GM19043 (cell line): ENCODE measurements around the gene GFRA4.

Experiments used
- ATAC-seq: cut with Tn5 transposase; IDR thresholded peaks from one replicate; pipeline ENCODE4 v1.9.1; 2021; ENCODE audit warnings: low read depth; ENCODE audit not compliant: unreplicated experiment

Gene GFRA4

DNA sequence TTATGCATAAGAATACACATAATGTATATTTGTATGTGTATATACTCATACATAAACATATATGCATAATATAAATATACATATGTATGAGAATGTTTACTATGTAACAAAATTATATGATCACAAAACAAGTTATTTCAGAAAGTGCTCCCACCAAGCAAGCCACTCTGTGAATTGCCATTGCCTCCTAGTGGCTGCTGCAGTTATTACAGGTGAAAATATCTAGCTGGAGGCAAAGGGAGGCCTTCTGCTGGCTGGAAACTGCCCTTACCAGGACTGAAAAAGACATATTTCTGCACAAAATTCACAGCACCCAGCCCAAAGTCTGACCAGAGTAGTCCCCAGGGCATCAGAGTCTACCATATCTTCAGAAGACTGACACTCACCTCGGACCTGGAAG lies 33.0 kb upstream of the GFRA4 start:
- ATAC-seq = no peak

DNA sequence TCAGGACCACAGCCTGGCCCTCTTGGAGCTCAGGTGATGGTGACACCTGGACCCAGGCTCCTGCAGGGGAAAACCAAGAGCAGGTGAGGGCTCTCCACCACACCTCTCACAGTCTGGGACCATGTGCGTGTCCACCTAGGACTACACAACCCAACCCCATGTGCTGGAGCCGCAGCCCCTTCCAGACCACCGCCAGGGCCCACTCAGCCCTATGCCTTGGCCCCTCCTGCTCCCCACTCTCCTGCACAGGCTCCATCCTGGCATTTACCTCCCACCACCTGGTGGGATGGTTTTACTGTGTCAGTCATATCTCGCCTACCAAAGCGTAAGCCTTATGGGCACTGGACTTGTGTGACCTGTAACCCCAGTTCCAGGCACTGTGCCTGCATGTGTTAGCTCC lies 31.7 kb upstream of the GFRA4 start:
- ATAC-seq = no peak

DNA sequence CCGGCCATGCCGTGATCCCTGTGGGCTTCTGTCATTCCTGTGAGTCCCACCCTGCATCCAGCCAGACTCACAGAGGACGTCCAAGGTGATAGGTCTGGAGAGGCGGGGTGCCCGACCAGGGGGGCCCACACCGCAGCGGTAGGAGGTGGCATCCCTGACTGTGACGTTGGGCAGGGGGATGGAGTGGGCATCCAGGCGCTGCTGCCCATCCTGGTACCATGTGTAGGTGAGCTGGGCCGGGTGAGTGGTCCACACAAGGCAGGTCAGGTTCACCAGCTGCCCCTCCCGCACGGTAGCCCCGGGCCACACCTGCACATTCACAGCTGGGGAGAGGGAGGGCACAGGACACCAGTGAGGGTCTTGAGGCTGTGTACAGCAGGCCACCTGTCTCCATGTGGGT lies 30.2 kb upstream of the GFRA4 start:
- ATAC-seq = no peak

DNA sequence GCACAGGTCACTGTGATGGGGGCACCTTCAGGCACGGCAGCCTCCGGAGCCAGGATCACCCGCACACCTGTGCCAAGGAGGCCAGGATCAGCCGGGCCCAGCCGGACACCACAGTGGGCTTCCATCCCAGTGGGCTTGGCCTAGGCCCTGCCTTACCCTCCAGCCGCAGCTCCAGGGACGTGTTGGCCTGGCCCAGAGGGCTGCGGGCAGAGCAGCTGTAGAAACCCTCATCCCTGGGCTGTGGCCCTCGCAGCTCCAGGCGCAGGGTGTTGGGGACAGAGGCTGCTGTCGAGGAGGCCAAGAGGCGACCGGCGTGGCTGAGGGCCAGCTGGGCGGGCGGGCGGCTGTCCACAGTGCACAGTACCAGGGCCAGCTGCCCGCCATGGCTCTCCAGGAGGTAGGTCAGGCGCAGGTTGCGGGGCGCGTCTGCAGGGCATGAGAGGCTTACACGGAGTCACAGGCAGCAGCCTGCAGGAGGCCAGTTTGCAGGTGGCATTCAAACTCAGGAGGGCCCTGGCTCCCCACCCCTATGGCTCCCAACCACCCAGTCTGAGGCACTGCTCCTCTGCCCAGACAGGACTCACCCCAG lies 29.6 kb upstream of the GFRA4 start:
- no peak for ATAC-seq

DNA sequence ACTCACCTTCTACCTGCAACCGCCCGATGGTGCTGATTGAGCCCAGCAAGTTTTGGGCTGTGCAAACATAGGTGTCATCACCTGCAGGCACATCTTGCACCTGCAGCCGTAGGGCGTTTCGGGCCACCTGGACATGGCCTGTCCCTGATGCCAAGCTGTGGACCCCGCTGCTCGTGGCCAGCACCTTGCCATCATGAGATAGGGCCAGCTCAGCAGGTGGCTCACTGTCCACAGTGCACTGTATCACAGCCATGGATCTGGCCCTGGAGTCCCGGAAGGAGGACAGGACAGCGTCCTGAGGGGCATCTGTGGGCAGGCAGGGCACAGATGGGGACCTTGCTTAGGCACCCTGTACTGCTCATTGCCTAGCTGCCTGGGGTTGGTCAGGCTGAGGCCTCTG lies 28.7 kb upstream of the GFRA4 start:
- no peak for ATAC-seq

DNA sequence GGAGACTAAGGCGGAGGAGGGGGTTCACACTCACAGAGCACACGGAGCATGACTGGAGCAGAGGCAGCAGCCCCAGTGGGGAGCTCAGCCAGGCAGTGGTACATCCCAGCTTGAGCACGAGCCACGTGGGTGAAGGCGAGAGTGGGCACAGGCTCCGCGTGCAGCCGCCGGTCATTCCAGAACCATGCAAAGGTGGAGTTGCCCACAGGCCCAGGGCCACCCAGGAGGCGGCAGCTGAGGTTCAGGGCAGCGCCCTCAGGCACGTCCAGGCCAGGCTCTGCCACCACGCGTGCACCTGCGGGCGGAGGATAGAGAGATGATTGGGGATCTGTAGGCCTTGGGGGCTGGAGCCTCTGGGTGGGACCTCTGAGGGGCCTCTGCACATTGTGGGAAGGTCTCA lies 28.1 kb upstream of the GFRA4 start:
- ATAC-seq = no peak

DNA sequence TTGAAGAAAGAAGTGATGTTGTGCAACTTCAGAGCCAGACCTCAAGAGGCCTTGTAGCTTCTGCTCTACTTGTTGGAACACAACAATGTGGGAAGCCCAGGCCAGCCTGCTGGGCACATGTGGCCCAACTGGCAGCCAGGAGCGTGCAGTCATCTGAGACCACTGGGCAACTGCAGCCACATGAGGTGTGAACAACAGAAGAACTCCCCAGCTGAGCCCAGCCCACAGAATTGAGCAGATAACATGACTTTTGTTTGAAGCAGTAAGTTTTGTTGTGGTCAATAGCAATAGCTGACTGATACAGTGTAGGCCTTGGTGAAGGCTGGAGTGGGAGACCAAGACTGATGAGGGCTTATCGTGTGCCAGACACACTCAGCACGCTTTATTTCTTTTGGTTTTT lies 27.2 kb upstream of the GFRA4 start:
- no peak for ATAC-seq

DNA sequence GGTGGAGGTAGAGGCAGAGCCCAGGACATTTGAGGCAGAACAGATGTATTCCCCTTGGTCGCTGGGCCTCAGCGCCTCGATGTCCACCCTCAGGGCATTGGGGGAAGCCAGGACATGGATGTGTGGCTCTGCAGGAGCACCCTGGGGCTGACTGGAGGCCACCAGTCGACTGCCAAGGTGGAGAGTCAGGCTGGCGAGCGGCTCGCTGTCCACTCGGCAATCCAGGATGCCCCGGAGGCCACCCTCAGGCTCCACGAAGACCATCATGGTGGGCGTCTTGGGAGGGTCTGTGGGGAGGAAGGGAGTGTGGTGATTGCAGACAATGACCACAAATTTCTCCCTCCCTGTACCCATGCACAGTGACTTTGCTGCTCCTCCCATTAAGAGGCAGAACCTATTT lies 26.8 kb upstream of the GFRA4 start:
- no peak for ATAC-seq

DNA sequence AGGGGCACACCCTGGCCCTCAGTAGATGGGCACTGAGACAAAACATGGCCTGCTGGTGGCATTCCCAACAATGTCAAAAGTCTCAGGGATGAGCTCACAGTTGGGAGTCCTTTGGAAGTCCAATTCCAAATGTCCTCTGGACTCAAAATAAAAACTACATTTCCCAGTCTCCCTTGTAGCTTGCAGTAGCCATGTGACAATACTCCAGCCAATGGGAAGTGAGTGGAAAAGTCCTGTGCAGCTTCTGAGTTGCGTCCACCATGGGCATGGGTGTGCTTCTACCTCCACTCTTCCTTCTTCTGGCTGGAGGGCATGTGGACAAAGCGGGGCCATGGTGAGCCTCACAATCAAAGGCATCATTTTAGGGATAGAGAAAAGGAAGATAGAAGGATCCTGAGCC lies 24.5 kb upstream of the GFRA4 start:
- ATAC-seq = no peak

DNA sequence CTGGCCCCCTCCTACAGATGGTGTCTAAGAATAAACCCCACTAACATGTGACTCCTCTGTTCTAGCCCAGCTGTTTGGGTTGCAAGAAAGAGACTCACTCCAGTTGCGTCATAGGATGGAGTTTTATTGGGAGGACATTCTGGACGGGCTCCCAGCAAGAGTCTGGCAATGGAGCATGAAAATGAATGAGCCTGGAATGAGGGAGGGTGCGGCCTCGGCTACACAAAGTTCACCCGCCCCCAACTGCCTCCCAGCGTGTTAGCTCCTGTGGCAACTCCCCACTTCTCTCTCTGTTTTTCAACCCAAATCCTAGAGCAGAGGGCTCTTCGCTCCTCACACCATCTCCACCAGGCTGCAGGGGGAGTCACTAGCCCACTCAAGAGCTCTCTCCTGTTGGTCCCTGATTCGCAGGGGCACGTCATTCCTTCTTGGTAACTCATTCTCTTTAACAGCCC lies 23.7 kb upstream of the GFRA4 start:
- no peak for ATAC-seq

DNA sequence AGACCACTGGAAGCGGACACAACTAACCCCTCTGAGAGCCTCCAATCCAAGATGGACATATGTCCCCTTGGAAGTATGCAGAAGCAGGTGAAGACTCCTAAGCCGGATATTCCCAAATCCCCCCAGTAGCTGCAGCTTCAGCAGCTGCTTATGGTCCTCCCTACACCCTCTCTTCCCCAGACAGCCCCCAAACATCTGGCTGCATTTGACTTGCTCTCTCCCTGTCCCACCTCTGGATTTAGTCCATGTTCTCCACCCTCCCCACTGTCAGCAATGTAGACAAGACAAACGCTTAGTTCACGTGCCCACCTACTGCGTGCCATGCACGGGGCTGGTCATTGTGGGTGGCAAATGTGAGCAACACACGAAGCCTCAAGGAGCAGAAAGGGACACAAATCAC lies 23.2 kb upstream of the GFRA4 start:
- ATAC-seq = no peak

DNA sequence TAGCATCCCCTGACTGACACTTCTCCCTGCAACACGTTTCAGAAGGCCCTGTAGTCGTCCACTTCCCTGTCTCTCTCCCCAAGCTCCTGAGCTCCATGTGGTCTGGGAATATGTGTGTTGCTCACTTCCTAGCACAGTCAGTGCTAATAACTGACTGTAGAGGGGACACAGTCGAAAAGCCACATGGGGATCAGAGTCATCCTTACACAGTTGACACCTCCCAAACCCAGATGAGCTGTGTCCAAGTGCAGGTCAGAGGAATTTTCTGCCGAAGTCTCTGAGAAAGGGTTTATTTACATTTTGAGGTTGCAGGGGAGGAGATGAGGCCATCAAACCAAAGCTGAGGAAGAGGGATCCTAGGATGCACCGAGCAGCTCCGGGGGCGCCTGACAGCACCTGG lies 22.1 kb upstream of the GFRA4 start:
- ATAC-seq = no peak

DNA sequence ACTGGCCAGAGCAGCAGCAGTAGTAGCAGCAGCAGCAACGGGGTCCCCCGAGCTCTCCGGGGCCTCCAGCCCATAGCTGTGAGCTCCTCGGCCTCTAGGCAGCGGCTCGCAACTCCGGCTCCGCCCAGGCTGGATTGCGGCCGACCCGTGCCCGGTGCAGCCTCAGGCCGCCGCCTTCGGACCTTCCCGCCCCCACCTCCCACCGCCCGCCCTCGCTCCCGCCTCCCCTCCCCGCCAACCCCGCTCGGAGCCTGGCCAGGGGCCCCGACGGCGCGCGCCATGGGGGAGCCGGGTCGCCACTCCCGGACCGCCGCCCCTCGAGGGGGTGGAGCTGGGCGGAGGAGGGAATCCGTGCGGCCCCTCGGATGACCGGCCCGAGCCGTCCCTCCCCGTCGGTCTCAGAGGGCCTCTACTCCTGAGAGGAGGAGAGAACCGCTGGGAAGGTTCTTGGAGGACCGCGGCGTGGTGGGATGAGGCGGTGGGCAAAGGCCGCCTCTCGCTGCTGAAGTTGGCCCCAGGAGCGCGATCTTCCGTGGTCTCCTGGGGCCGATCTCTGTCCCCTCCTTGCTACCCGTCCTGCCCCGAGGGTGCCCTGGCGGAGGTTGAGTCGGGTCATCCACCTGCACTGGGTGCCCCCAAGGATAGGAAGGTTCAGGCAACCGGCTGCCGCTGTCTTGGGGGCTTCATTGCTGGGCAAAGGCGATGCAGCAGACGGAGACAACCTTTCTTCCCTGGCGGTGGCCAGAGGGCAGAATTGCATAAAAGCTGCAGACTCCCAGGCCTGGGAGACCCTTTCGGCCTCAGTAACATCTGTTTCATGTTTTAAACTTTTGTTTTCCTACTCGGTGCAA lies 19.0 kb upstream of the GFRA4 start, which contains the start of gene ADAM33:
Gene ADAM33, minus strand, starts transcription at position 80 of the 851 bp plus-strand sequence. Its CDS starts 6 bp downstream, at position 74.
- no peak for ATAC-seq

DNA sequence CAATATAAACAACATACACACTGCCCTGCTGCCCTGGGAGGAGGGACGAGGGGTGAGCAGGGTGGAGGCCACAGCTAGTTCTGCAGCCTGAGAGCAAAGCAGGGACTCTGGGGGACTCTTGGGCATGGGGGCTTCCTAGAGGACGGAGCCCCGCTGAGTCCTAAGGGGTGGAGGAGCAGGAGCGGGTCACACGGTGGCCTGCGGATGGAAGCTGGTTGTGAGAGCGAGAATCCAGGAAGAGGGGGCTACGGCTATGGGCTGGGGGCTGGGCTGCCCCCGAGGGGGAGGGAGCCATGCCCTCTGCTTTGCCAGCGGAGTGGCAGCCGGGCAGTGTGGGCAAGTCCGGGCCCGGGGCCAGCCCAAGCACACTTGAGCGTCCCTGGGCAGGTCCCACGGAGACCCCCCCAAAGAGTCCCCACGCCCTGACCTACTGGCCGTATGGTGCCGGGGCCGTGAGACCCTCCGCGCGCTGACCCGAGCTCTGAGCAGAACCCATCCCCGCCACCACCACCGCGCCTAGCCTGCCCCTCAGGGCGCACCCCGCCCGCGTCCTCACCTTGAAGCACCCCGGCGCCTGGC lies 18.2 kb upstream of the GFRA4 start:
- no peak for ATAC-seq

DNA sequence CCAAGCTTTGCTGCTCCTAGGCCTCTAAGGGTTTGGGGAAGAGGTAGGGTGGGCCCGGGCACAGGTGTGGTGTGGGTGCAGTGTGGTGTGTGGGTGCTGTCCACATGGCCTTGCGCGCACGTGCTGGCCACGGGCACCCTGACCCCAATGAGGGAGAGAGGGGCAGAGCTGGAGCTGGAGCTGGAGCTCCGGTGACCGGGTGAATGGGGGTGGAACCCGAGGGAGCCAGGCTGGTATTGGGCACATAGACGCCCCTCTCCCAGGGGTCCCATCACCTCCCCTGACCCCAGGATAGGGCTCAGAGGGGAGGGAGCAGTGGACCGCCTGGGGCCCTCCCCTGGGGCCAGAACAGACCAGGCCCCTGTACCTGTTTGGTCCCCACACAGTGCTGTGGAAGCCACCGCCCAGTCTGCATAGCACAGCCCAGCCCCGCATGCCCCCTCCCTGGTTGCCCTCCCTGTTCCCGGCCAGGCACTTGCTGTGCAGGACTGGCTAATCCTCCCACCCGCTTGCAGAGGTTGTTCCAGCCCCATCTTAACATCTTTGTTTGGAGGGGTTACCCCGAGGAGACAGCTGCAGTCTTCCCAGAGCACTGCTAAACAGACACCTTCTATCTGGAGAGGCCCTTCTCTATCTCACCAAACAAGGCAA lies 17.6 kb upstream of the GFRA4 start:
- ATAC-seq = no peak

DNA sequence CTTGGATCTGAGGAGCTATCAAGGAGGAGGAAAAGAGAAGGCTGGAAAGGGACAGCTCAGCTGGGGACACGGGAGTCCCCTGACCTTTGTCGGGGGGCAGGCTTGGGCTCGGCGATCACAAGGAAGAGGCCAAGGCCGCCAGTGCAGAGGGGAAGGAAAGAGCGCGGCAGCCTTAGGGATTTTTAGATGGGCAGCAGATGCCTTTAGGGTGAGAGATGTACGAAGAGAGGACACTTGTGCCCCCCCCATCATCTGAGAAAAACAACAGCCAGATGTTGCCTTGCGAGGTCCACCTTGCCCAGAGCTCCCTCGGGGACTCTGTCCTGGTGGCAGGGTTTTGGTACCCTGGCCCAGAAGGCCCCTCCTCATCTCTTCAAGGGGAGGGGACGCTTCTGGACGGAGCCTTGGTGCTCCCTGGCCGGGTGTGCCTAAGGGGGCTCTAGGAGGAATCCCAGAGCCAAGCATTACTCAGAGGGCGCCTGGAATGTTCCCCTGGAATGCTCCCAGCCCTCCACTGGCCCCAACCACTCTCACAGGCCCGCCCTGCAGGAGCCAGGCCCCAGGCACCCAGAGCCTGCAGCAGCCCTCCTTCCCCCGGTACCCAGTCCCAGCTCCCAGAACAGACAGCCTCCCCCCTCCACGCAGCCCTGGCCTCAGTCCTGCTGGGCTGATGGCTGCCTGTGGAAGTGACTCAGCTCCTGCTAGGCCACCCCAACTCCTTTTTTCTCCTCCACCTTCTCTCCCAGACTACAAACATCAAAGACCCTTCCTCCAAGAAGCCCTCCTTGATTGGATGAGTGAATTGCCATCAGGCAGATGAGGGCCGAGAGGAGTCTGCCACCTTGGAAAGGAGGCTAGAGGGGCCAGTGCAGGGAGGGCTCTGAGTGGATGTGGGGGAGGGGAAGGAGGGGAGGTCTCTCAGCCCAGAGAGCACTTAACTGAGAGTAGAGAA lies 16.8 kb upstream of the GFRA4 start:
- ATAC-seq = no peak

DNA sequence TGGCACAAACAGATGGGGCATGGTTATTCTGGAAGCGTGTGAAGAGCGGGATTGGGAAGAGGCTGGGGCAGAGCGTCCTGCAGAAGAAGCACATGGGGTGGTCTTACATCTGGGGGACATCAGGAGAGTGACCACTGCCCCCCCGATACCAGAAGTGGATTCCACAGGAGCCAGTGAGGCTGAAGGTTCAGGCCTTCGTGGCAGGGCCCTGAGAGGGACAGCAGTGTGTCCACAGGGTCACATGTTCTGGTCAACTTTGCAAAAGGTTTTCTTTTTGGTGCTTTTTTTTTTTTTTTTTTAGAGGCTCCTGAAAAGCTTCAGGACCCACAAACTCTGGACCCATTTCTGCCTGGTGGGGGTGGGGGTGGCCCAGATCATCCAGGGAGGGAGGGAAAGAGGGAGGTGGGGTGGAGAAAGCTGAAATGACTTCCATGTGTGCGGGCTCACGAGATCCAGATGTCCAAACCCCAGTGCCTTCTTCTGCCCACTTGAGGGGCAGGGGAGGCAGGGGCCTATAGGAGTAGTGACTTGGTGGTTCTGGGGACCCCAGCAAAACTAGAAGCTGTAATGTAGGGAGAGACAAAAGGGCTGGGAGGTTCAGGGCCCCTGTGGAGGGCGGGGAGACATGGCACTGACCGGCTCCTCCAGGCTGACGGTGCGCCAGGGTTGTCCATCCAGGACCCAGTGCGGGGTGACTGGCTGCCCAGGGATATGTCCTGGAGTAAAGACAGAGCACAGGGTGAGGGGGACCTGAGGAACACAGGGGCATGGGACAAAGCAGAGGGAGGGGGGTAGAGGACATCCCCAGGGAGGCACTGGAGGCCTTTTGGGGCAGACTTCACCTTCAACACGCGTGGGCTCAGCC lies 15.9 kb upstream of the GFRA4 start:
- ATAC-seq = no peak

DNA sequence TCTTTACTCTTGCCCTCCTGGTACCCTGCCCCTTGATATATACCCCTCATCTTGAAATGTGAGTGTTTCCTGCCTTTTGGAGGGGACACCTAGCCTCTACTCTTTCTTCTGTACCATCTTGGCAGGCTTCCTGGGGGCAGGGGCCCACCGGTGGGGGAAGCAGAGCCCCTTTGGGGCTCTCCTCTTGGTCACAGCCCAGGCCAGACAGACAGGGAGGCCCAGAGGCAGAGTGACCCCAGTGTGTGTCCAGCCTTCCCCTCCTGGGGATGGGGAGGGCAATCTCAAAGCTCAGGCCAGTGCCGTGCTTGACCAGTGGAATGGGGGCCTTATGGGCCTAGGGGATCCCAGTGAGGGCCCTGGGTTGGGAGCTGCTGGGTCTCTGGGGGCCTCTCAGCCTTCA lies 15.0 kb upstream of the GFRA4 start:
- ATAC-seq = no peak

DNA sequence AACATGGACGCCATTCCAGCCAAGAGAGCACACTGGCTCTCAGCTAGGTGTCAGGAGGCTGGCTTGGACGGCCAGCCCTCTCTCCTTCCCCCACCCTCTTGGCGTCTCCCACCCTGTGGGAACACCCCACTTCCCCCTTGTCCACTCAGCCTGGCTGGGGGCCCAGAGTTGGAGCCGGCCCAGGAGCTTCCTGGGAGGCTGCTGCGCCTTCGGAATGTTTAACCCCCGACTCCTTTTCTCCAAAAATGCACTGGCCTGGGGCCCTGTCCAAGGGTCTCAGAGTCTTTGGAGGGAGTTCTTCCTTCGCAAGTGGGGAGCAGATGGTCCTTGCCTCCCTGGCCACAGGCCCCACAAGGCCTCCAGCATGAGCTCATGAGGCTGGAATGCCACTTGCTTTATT lies 14.5 kb upstream of the GFRA4 start:
- ATAC-seq = no peak
